ENCODE measurements around the gene SLC8A1. TPM values are rescaled to one million over a fixed set of nuclear protein-coding genes. Genes with fewer than 3 reads are reported as not detected.
A peak's percentile ranks its signal among the peaks of the same experiment; 100 is the strongest.

Gene SLC8A1
- total RNA-seq, 3 donors from 2014 or later, result 6.0 to 164 (median 17.0) TPM

- intact Hi-C loops (cut with DNase I, micrococcal nuclease), result no loop called here
- H3K9me3 ChIP-seq, result no peaks in the 10 kb centered on the region
- TF ChIP-seq CTCF (IDR thresholded peaks at IDR 0.05), result no peak
- H3K4me3 ChIP-seq, result no peak overlapping the region
- DNase-seq (peak in 1 of 3 donors; percentile 14), ATAC-seq (peak; percentile 36)
- no peaks in the 10 kb centered on the region for H3K4me1 ChIP-seq (ENCODE audit: low read depth)
- H3K36me3 ChIP-seq (ENCODE audit: low read depth), result no peaks in the 10 kb centered on the region
Observed at GRCh38 chr2:40220177-40220925, 231.5 kb downstream of the SLC8A1 start.

- ATAC-seq, result no peak
- Histone ChIP-seq H3K4me1 (ENCODE audit: low read depth) (no peaks in the 10 kb centered on the region), H3K36me3 (ENCODE audit: low read depth) (no peaks in the 10 kb centered on the region), H3K9me3 (no peaks in the 10 kb centered on the region), H3K4me3 (no peak overlapping the region)
- no peak for DNase-seq
- intact Hi-C loops (cut with DNase I, micrococcal nuclease), result loop anchor here in 1 of 2 donors (10.0 kb wide), 1 partner anchor 846 kb away; no protein-coding TSS in a partner anchor
- TF ChIP-seq CTCF (IDR thresholded peaks at IDR 0.05), result no peak
Observed at GRCh38 chr2:40219141-40219540, 232.7 kb downstream of the SLC8A1 start.

GRCh38 chr2:40218679-40219078, 233.2 kb downstream of the SLC8A1 start:
- H3K36me3 ChIP-seq (ENCODE audit: low read depth), result no peaks in the 10 kb centered on the region
- DNase-seq (peak in 2 of 3 donors; percentile 18 to 19), ATAC-seq (no peak)
- no peaks in the 10 kb centered on the region for H3K9me3 ChIP-seq
- intact Hi-C loops (cut with DNase I, micrococcal nuclease), result loop anchor here in 1 of 2 donors (10.0 kb wide), 1 partner anchor 846 kb away; no protein-coding TSS in a partner anchor
- H3K4me1 ChIP-seq (ENCODE audit: low read depth), result no peaks in the 10 kb centered on the region
- TF ChIP-seq CTCF (IDR thresholded peaks at IDR 0.05), result no peak
- H3K4me3 ChIP-seq, result no peak overlapping the region

- no peak for TF ChIP-seq CTCF (IDR thresholded peaks at IDR 0.05)
- no peaks in the 10 kb centered on the region for H3K9me3 ChIP-seq
- no peak for ATAC-seq
- intact Hi-C loops (cut with DNase I, micrococcal nuclease), result loop anchor here in 1 of 2 donors (10.0 kb wide), 1 partner anchor 851 kb away; no protein-coding TSS in a partner anchor
- H3K4me3 ChIP-seq, result no peak overlapping the region
- no peaks in the 10 kb centered on the region for H3K4me1 ChIP-seq (ENCODE audit: low read depth)
- no peaks in the 10 kb centered on the region for H3K36me3 ChIP-seq (ENCODE audit: low read depth)
- no peak for DNase-seq
Observed at GRCh38 chr2:40213619-40214018, 238.3 kb downstream of the SLC8A1 start.

- Histone ChIP-seq H3K4me1 (ENCODE audit: low read depth) (no peaks in the 10 kb centered on the region), H3K36me3 (ENCODE audit: low read depth) (no peaks in the 10 kb centered on the region), H3K9me3 (no peaks in the 10 kb centered on the region), H3K4me3 (no peak overlapping the region)
- DNase-seq, result no peak
- intact Hi-C loops (cut with DNase I, micrococcal nuclease), result loop anchor here in 1 of 2 donors (10.0 kb wide), 1 partner anchor 852 kb away; no protein-coding TSS in a partner anchor
- no peak for TF ChIP-seq CTCF (IDR thresholded peaks at IDR 0.05)
- peak; percentile 19 for ATAC-seq
Observed at GRCh38 chr2:40213071-40213470, 238.8 kb downstream of the SLC8A1 start.
